H1 (cell line): ENCODE results near the gene MIP. TPM values are rescaled to one million over a fixed set of nuclear protein-coding genes. Genes with fewer than 3 reads are reported as not detected.
"Not testable (repeated sequence)": the region's sequence is repeated elsewhere in the genome, so short reads cannot be mapped to it uniquely, and the experiment has no call there.

Experiments
- CTCF ChIA-PET: fragments of 300-600 bp; sonication (Branson Sonifier 250); formaldehyde crosslinking; loops from one replicate; lab custom pipeline; 2021; ENCODE audit not compliant: partially characterized antibody; lab: Charles Lee
- POLR2A ChIA-PET: fragments of 300-600 bp; sonication (Branson Sonifier 250); formaldehyde crosslinking; loops from one replicate; lab custom pipeline; 2021; ENCODE audit warnings: inconsistent platforms; ENCODE audit not compliant: partially characterized antibody; lab: Charles Lee
- DNase-seq, 2 experiments: peaks; one replicate each; pipeline versions ENCODE4 v3.0.0 to v3.0.0-alpha.2; 2010 to 2022; ENCODE audit warnings: low spot score in 2 of 2, low read depth in 1 of 2, mixed read lengths in 1 of 2
- FAIRE-seq: peaks from 2 replicates; lab custom pipeline; 2011; peaks lifted over from hg19 to GRCh38; lab: Jason Lieb, UNC
- H2AFZ ChIP-seq: 2 replicates; pipeline ENCODE4 v1.8.1; 2012; ENCODE audit warnings: low read length, inconsistent platforms
- H2AK5ac ChIP-seq: 2 replicates; pipeline ENCODE4 v1.6.1; 2013; ENCODE audit warnings: low read depth, low read length
- H2BK120ac ChIP-seq: replicated peaks from 2 replicates; pipeline ENCODE3; 2013; ENCODE audit warnings: low read depth, low read length, inconsistent platforms
- H2BK12ac ChIP-seq: 2 replicates; pipeline ENCODE4 v1.6.1; 2013; ENCODE audit warnings: low read depth, low read length
- H2BK15ac ChIP-seq: 2 replicates; pipeline ENCODE4 v1.6.1; 2013; ENCODE audit warnings: low read length
- H2BK20ac ChIP-seq: 2 replicates; pipeline ENCODE4 v1.6.1; 2013; ENCODE audit warnings: low read length
- H2BK5ac ChIP-seq: 2 replicates; pipeline ENCODE4 v1.6.1; 2013; ENCODE audit warnings: low read depth, low read length
- H3K14ac ChIP-seq: 2 replicates; pipeline ENCODE4 v1.6.1; 2013; ENCODE audit warnings: inconsistent platforms; ENCODE audit not compliant: insufficient read length
- H3K18ac ChIP-seq: 2 replicates; pipeline ENCODE4 v1.6.1; 2013; ENCODE audit warnings: low read length; ENCODE audit errors: extremely low read depth
- H3K23ac ChIP-seq: 2 replicates; pipeline ENCODE4 v1.6.1; 2013; ENCODE audit warnings: inconsistent platforms; ENCODE audit not compliant: insufficient read length
- H3K23me2 ChIP-seq: 2 replicates; pipeline ENCODE4 v1.6.1; 2013; ENCODE audit warnings: low read depth, low read length
- H3K27ac ChIP-seq: 2 replicates; pipeline ENCODE4 v1.6.1; 2011; ENCODE audit warnings: low read depth, low read length, inconsistent platforms
- H3K27me3 ChIP-seq, 4 experiments: replicated peaks in 1 of 4; 1 replicate in 1 of 4; 2 replicates in 3 of 4; pipeline versions ENCODE4 v1.6.1 to v1.8.1; 2011 to 2013; ENCODE audit warnings: low read length in 3 of 4, mild to moderate bottlenecking in 3 of 4, inconsistent platforms in 2 of 4, mixed read lengths in 2 of 4, moderate library complexity in 1 of 4; ENCODE audit not compliant: control insufficient read depth in 3 of 4, insufficient read depth in 3 of 4; ENCODE audit errors: extremely low read depth in 1 of 4
- H3K36me3 ChIP-seq, 4 experiments: 2 replicates each; pipeline versions ENCODE4 v1.6.1 to v1.8.1; 2011 to 2013; ENCODE audit warnings: mild to moderate bottlenecking in 4 of 4, low read length in 3 of 4, moderate library complexity in 2 of 4, control low read depth in 1 of 4, inconsistent platforms in 1 of 4; ENCODE audit not compliant: insufficient read depth in 4 of 4, control insufficient read depth in 2 of 4
- H3K4ac ChIP-seq: replicated peaks from 2 replicates; pipeline ENCODE3; 2013; ENCODE audit warnings: low read length, low read depth, mixed read lengths, inconsistent platforms; ENCODE audit not compliant: insufficient read length
- H3K4me1 ChIP-seq, 4 experiments: replicated peaks in 1 of 4; 1 replicate in 1 of 4; 2 replicates in 3 of 4; pipeline versions ENCODE4 v1.6.1 to v1.8.1; 2011 to 2013; ENCODE audit warnings: low read length in 3 of 4, inconsistent platforms in 2 of 4, mixed read lengths in 1 of 4; ENCODE audit not compliant: insufficient read depth in 4 of 4, control insufficient read depth in 3 of 4
- H3K4me2 ChIP-seq, 2 experiments: 2 replicates each; pipeline versions ENCODE4 v1.6.1 to v1.8.1; 2011 to 2013; ENCODE audit warnings: low read depth in 2 of 2, low read length in 2 of 2, control low read depth in 1 of 2, inconsistent platforms in 1 of 2, mild to moderate bottlenecking in 1 of 2; ENCODE audit not compliant: insufficient read depth in 1 of 2
- H3K4me3 ChIP-seq, 4 experiments: fragments of 200-600, 300-600 bp in 1 of 4; sonication (generic), shearing (Covaris generic), sonication (Bioruptor Twin) in 1 of 4; 2 replicates each; pipeline versions ENCODE4 v1.5.1 to v1.8.1; 2011 to 2016; ENCODE audit warnings: low read length in 4 of 4, low read depth in 3 of 4, control low read depth in 2 of 4, inconsistent platforms in 2 of 4, mild to moderate bottlenecking in 2 of 4, mixed read lengths in 1 of 4, moderate library complexity in 1 of 4; ENCODE audit not compliant: insufficient read depth in 2 of 4; ENCODE audit errors: extremely low read depth in 1 of 4
- H3K56ac ChIP-seq: replicated peaks from 2 replicates; pipeline ENCODE3; 2013; ENCODE audit warnings: low read depth, mild to moderate bottlenecking, mixed read lengths, low read length, inconsistent platforms; ENCODE audit not compliant: insufficient read length
- H3K79me1 ChIP-seq: 2 replicates; pipeline ENCODE4 v1.6.1; 2013; ENCODE audit warnings: low read depth, low read length, control low read depth
- H3K79me2 ChIP-seq, 2 experiments: 2 replicates each; pipeline versions ENCODE4 v1.6.1 to v1.8.1; 2012 to 2013; ENCODE audit warnings: low read length in 2 of 2, mild to moderate bottlenecking in 2 of 2, inconsistent platforms in 1 of 2; ENCODE audit not compliant: insufficient read depth in 2 of 2, control insufficient read depth in 1 of 2
- H3K9ac ChIP-seq, 4 experiments: replicated peaks in 1 of 4; 1 replicate in 1 of 4; 2 replicates in 3 of 4; pipeline versions ENCODE4 v1.6.1 to v1.8.1; 2011 to 2013; ENCODE audit warnings: low read depth in 3 of 4, low read length in 3 of 4, control low read depth in 2 of 4, mild to moderate bottlenecking in 2 of 4, moderate library complexity in 2 of 4, inconsistent platforms in 1 of 4; ENCODE audit errors: extremely low read depth in 1 of 4
- H3K9me3 ChIP-seq, 2 experiments: 2 replicates each; pipeline versions ENCODE4 v1.6.1 to v1.8.1; 2012 to 2013; ENCODE audit warnings: mild to moderate bottlenecking in 2 of 2, moderate library complexity in 2 of 2, control low read depth in 1 of 2, inconsistent platforms in 1 of 2, low read depth in 1 of 2, low read length in 1 of 2, mixed read lengths in 1 of 2; ENCODE audit not compliant: insufficient read depth in 2 of 2
- H4K20me1 ChIP-seq, 2 experiments: replicated peaks in 1 of 2; 2 replicates each; pipeline versions ENCODE3 to v1.8.1; 2011 to 2013; ENCODE audit warnings: inconsistent platforms in 2 of 2, low read length in 2 of 2, mild to moderate bottlenecking in 1 of 2; ENCODE audit not compliant: insufficient read depth in 2 of 2, control insufficient read depth in 1 of 2
- H4K5ac ChIP-seq: 2 replicates; pipeline ENCODE4 v1.6.1; 2013; ENCODE audit warnings: low read length, low read depth, mixed read lengths, inconsistent platforms; ENCODE audit not compliant: insufficient read length
- H4K8ac ChIP-seq: 2 replicates; pipeline ENCODE4 v1.8.0; 2013; ENCODE audit warnings: mild to moderate bottlenecking, moderate library complexity, low read length, inconsistent platforms; ENCODE audit not compliant: insufficient read depth; ENCODE audit errors: extremely low read depth
- H4K91ac ChIP-seq: replicated peaks from 2 replicates; pipeline ENCODE3; 2013; ENCODE audit warnings: low read length, mixed read lengths, inconsistent platforms; ENCODE audit not compliant: insufficient read length
- WGBS, 2 experiments: shearing (Covaris generic) in 1 of 2; methylation state at CpG; one replicate each; pipeline versions ENCODE4 v1.1.6 to v1.1.7; 2013 to 2015; ENCODE audit warnings: low lambda C conversion rate in 2 of 2, mixed read lengths in 2 of 2, inconsistent platforms in 1 of 2, low coverage in 1 of 2, missing lambda C conversion rate in 1 of 2; ENCODE audit not compliant: insufficient replicate concordance in 2 of 2, insufficient coverage in 1 of 2, insufficient read length in 1 of 2; ENCODE audit errors: extremely low coverage in 1 of 2, missing lambda C conversion rate in 1 of 2; 5-methylcytosine and 5-hydroxymethylcytosine counted together
- polyA plus RNA-seq, 7 experiments: library from polyadenylated mRNA; depleted of rRNA in 3 of 7; stranded (reverse) in 5 of 7; unstranded in 2 of 7; fragments of >200 nt in 5 of 7; fragments of 200-250 nt in 2 of 7; gene quantifications; 1 replicate in 5 of 7; 2 replicates in 1 of 7; 4 replicates in 1 of 7; pipeline versions ENCODE4 v1.2.1 to v1.2.3, GENCODE V29; 2011 to 2013; ENCODE audit warnings: missing spikeins in 2 of 7, mixed read lengths in 2 of 7
- total RNA-seq: library from RNA; stranded (reverse); fragmentation: NEBNext Ultra II Directional; extraction: Animal tissue kit (Norgen Biotek cat#: 25700); gene quantifications from 2 replicates; pipeline ENCODE4 v1.2.1, GENCODE V29; 2021

Gene MIP
- total and polyA plus RNA-seq, 2 of the 8 experiments (the other 6 are each of a cell fraction or from before 2014, with no cell fraction given) = 0.05 TPM; not detected in 1

DNA sequence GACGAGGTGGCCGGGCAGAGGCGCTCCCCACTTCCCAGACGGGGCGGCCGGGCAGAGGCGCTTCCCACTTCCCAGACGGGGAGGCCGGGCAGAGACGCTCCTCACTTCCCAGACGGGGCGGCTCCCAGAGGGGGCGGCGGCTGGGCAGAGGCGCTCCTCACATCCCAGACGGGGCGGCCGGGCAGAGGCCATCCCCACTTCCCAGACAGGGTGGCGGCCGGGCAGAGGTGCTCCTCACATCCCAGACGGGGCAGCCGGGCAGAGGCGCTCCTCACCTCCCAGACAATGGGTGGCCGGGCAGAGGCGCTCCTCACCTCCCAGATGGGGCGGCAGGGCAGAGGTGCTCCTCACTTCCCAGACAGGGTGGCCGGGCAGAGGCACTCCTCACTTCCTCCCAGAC is 40.0 kb upstream of the MIP start:
- H4K91ac ChIP-seq, H2AFZ ChIP-seq, H3K27ac ChIP-seq, H3K79me1 ChIP-seq, H4K20me1 ChIP-seq, H2BK5ac ChIP-seq, H2BK15ac ChIP-seq, H3K23me2 ChIP-seq, H4K5ac ChIP-seq, H3K56ac ChIP-seq, H3K36me3 ChIP-seq, H2BK12ac ChIP-seq, H3K4me3 ChIP-seq, H3K4me2 ChIP-seq, H3K4me1 ChIP-seq, H3K18ac ChIP-seq, H3K4ac ChIP-seq, H3K14ac ChIP-seq, H3K79me2 ChIP-seq, H2BK20ac ChIP-seq, POLR2A ChIA-PET, H2BK120ac ChIP-seq, DNase-seq, H4K8ac ChIP-seq, H2AK5ac ChIP-seq, H3K23ac ChIP-seq, H3K9ac ChIP-seq, FAIRE-seq: not testable (repeated sequence)
- H3K9me3 ChIP-seq = peaks cover 4 to 16% of the 10 kb centered on the region in 2 experiments; a peak in 2 of 4 replicates
- CTCF ChIA-PET = interaction anchor here (0.7 kb wide), 1 partner anchor 256 kb away, joined by 3 read pairs; no protein-coding TSS in a partner anchor
- 98% methylated on average over 9 of the region's 27 CpGs; no CpG with 5 or more reads in 1 of the 2 experiments for WGBS, 2 experiments
- peaks cover under 1 to 11% (median 8%) of the 10 kb centered on the region in 4 experiments for H3K27me3 ChIP-seq

DNA sequence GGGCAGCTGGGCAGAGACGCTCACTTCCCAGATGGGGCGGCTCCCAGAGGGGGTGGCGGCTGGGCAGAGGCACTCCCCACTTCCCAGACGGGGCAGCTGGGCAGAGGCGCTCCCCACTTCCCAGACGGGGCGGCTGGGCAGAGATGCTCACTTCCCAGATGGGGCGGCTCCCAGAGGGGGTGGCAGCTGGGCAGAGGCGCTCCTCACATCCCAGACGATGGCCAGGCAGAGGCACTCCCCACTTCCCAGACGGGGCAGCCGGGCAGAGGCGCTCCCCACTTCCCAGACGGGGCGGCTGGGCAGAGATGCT is 39.6 kb upstream of the MIP start:
- CTCF ChIA-PET = interaction anchor here (0.7 kb wide), 1 partner anchor 256 kb away, joined by 3 read pairs; no protein-coding TSS in a partner anchor
- FAIRE-seq, H3K4ac ChIP-seq, H4K5ac ChIP-seq, H3K23ac ChIP-seq, H3K23me2 ChIP-seq, H2BK20ac ChIP-seq, H3K79me1 ChIP-seq, H3K9ac ChIP-seq, H4K8ac ChIP-seq, H3K79me2 ChIP-seq, H3K27ac ChIP-seq, H3K56ac ChIP-seq, H4K20me1 ChIP-seq, H3K4me3 ChIP-seq, H3K14ac ChIP-seq, H3K4me1 ChIP-seq, H3K36me3 ChIP-seq, H2BK5ac ChIP-seq, H2BK15ac ChIP-seq, H2AFZ ChIP-seq, H3K18ac ChIP-seq, DNase-seq, H2BK120ac ChIP-seq, H3K4me2 ChIP-seq, H2BK12ac ChIP-seq, H4K91ac ChIP-seq, POLR2A ChIA-PET, H2AK5ac ChIP-seq: not testable (repeated sequence)
- peaks cover 5 to 14% (median 13%) of the 10 kb centered on the region in 4 experiments for H3K27me3 ChIP-seq
- WGBS, 2 experiments = 83% methylated on average over 8 of the region's 15 CpGs; no CpG with 5 or more reads in 1 of the 2 experiments
- peaks cover 4 to 16% of the 10 kb centered on the region in 2 experiments; a peak in 2 of 4 replicates for H3K9me3 ChIP-seq
